Measurements from ENCODE around the gene SVIL.
"Not testable (repeated sequence)": the region's sequence is repeated elsewhere in the genome, so short reads cannot be mapped to it uniquely, and the experiment has no call there.

The SVIL gene

GRCh38 chr10:29537799-29538198, 97.0 kb downstream of the SVIL start:
- no peak overlapping the region for H3K27ac ChIP-seq
- POLR2A ChIA-PET (ENCODE audit: low non-redundant PET) = no interaction called here
- no peak for DNase-seq (ENCODE audit: low spot score)
- no peak for TF ChIP-seq CTCF (conservative IDR thresholded peaks at IDR 0.05; ENCODE audit: low read depth)
- CTCF ChIA-PET = no interaction called here

- POLR2A ChIA-PET (ENCODE audit: low non-redundant PET); H3K27ac ChIP-seq; DNase-seq (ENCODE audit: low spot score): not testable (repeated sequence)
- CTCF ChIA-PET = interaction anchor here (0.6 kb wide), 1 partner anchor 27 kb away, joined by 3 read pairs; no protein-coding TSS in a partner anchor
These were observed 98.1 kb downstream of the SVIL start for GRCh38 chr10:29536691-29537090.

- DNase-seq (ENCODE audit: low spot score) = no peak
- ChIA-PET CTCF (no interaction called here), POLR2A (ENCODE audit: low non-redundant PET) (no interaction called here)
- no peak overlapping the region for H3K27ac ChIP-seq
- no peak for TF ChIP-seq CTCF (conservative IDR thresholded peaks at IDR 0.05; ENCODE audit: low read depth)
These were observed 98.9 kb downstream of the SVIL start for GRCh38 chr10:29535778-29536453.

- DNase-seq (ENCODE audit: low spot score) = no peak
- ChIA-PET CTCF (interaction anchor here (0.5 kb wide), 1 partner anchor 638 kb away, joined by 3 read pairs; no protein-coding TSS in a partner anchor), POLR2A (ENCODE audit: low non-redundant PET) (no interaction called here)
- H3K27ac ChIP-seq = no peak overlapping the region
- TF ChIP-seq CTCF (conservative IDR thresholded peaks at IDR 0.05; ENCODE audit: low read depth) = no peak; the same call in 1 of the 2 replicates
These were observed 99.6 kb downstream of the SVIL start for GRCh38 chr10:29535012-29535777.

- ChIA-PET POLR2A (ENCODE audit: low non-redundant PET) (no interaction called here), CTCF (interaction anchor here (0.5 kb wide), 1 partner anchor 638 kb away, joined by 3 read pairs; no protein-coding TSS in a partner anchor)
- H3K27ac ChIP-seq = no peak overlapping the region
- no peak for TF ChIP-seq CTCF (conservative IDR thresholded peaks at IDR 0.05; ENCODE audit: low read depth)
- no peak for DNase-seq (ENCODE audit: low spot score)
These were observed 100.2 kb downstream of the SVIL start for GRCh38 chr10:29534590-29534989.

GRCh38 chr10:29533696-29534285, 101.0 kb downstream of the SVIL start:
- ChIA-PET CTCF (interaction anchor here (0.5 kb wide), 1 partner anchor 127 kb away, joined by 3 read pairs; no protein-coding TSS in a partner anchor), POLR2A (ENCODE audit: low non-redundant PET) (no interaction called here)
- no peak for TF ChIP-seq CTCF (conservative IDR thresholded peaks at IDR 0.05; ENCODE audit: low read depth)
- H3K27ac ChIP-seq = no peak overlapping the region
- no peak for DNase-seq (ENCODE audit: low spot score)
